Progenitor cell of endocrine pancreas (in vitro differentiated cells): ENCODE data around the gene PCK1. TPM values are rescaled to one million over a fixed set of nuclear protein-coding genes. Genes with fewer than 3 reads are reported as not detected.

Experiments
- DNase-seq: peaks from one replicate; pipeline ENCODE4 v3.0.0; 2021; ENCODE audit warnings: low spot score; ENCODE audit not compliant: unreplicated experiment
- H3K27ac Mint-ChIP-seq: 2 replicates; pipeline ENCODE4 v1.8.0; 2021; ENCODE audit warnings: mild to moderate bottlenecking, moderate library complexity, mixed read lengths
- H3K27me3 Mint-ChIP-seq: 2 replicates; pipeline ENCODE4 v1.8.0; 2021; ENCODE audit warnings: mixed read lengths
- H3K36me3 Mint-ChIP-seq: 2 replicates; pipeline ENCODE4 v1.8.0; 2022; ENCODE audit warnings: mixed read lengths; ENCODE audit not compliant: insufficient read depth
- H3K4me1 Mint-ChIP-seq: 2 replicates; pipeline ENCODE4 v1.8.0; 2021; ENCODE audit warnings: low read depth, mixed read lengths
- H3K4me3 Mint-ChIP-seq: 2 replicates; pipeline ENCODE4 v1.8.0; 2021; ENCODE audit warnings: low read depth, mild to moderate bottlenecking, moderate library complexity, mixed read lengths
- H3K9me3 Mint-ChIP-seq: 2 replicates; pipeline ENCODE4 v1.8.0; 2021; ENCODE audit warnings: low read depth, mixed read lengths
- total RNA-seq: library from RNA; stranded (reverse); gene quantifications from 2 replicates; pipeline ENCODE4 v1.2.1, GENCODE V29; 2021
- TF ChIP-seq, protein P1 (sequence below): fragments of 200-600 bp; sonication (generic); IDR thresholded peaks from one replicate; pipeline ENCODE4 v1.5.0; 2021; ENCODE audit warnings: antibody characterized with exemption, mild to moderate bottlenecking; ENCODE audit not compliant: unreplicated experiment

Gene PCK1
- total RNA-seq, 1 donor from 2014 or later, result not detected

DNA sequence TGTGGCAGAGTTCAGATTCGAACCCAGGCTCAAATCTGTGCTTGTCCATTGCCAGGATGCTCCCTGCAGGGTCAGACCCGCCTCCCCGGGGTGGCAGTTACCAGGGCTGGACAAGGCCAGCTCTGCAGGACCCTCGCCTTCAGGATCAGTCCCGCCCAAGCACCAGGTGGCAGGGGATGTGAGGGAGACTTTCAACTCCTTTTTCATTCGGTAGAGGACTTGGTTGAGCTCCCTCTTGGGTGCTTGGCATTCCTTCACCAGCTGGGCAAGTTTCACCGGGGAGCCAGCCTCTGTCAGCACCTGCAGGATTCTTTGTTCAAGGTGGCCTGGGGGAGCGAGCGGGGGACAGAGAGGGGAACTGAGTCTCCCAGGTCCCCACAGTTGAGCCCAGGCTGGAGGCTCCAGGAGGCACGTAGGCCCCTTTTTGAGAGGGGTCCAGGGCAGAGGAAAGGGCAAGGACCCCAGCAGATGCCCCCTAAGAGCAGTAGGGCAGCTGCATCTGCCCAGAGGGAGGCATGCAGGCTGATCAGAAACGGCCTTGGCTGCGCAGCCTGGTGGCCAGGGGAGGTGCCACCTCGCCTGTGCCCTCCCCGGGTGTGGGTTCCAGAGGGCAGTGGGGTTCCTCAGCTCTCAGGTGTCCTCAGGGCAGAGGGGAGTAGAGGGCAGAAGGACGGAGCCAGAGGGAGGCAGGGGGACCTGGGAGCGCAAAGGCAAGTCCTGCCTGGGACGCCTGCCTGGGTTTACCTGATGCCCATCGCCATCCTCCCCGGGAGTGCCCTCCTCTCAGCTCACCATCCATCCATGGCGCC is 55.4 kb downstream of the PCK1 start:
- Mint-ChIP-seq H3K36me3 (no peaks in the 10 kb centered on the region), H3K9me3 (no peaks in the 10 kb centered on the region), H3K4me3 (no peak overlapping the region), H3K4me1 (no peaks in the 10 kb centered on the region), H3K27ac (no peak overlapping the region), H3K27me3 (peaks cover 23% of the 10 kb centered on the region)
- TF ChIP-seq, protein P1, sequence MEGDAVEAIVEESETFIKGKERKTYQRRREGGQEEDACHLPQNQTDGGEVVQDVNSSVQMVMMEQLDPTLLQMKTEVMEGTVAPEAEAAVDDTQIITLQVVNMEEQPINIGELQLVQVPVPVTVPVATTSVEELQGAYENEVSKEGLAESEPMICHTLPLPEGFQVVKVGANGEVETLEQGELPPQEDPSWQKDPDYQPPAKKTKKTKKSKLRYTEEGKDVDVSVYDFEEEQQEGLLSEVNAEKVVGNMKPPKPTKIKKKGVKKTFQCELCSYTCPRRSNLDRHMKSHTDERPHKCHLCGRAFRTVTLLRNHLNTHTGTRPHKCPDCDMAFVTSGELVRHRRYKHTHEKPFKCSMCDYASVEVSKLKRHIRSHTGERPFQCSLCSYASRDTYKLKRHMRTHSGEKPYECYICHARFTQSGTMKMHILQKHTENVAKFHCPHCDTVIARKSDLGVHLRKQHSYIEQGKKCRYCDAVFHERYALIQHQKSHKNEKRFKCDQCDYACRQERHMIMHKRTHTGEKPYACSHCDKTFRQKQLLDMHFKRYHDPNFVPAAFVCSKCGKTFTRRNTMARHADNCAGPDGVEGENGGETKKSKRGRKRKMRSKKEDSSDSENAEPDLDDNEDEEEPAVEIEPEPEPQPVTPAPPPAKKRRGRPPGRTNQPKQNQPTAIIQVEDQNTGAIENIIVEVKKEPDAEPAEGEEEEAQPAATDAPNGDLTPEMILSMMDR, result no peak
- DNase-seq, result no peak

DNA sequence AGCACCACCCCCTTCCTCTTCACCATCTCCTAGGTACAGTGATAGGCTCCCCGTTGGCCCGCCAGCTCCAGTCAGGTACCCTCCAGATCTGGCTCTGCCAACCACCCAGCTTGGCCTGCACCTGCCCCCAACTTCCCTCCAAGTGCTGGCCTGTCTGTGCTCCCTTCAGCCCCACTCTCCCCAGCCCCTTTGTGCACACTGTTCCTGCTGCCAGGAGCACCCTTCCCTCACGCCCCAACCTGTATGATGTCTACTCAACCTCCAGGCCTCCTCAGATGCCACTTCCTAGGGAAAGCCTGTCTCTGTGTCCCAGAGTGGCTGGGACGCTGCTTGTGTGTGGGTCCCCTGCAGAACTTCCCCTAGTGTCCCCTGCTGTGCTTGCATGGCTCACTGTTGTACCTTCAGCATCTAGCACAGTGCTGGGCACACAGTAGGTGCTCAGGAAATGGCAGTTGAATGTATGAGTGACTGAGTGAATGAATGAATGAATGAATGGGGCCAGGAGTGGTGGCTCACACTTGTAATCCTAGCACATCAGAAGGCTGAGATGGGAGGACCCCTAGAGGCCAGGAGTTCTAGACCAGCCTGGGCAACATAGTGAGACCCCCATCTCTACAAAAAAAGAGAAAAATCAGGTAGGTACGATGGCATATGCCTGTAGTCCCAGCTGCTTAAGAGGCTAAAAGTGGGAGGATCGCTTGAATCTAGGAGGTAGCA is 56.3 kb downstream of the PCK1 start:
- H3K27ac Mint-ChIP-seq, result no peak overlapping the region
- no peaks in the 10 kb centered on the region for H3K36me3 Mint-ChIP-seq
- TF ChIP-seq, protein P1, result no peak
- no peaks in the 10 kb centered on the region for H3K9me3 Mint-ChIP-seq
- peaks cover 23% of the 10 kb centered on the region for H3K27me3 Mint-ChIP-seq
- no peaks in the 10 kb centered on the region for H3K4me1 Mint-ChIP-seq
- no peak for DNase-seq
- no peak overlapping the region for H3K4me3 Mint-ChIP-seq

Other genes with a start within 250 kb of the PCK1 start
- gene SPO11, start 231.3 kb upstream of the PCK1 start, total RNA-seq, result not detected in 2 replicates
- 44.6 and 47.3 TPM in 2 replicates for gene RAE1, start 209.9 kb upstream of the PCK1 start, total RNA-seq
- gene RBM38, start 169.7 kb upstream of the PCK1 start, total RNA-seq, result 21.0 and 24.1 TPM in 2 replicates
- gene CTCFL, start 36.0 kb upstream of the PCK1 start, total RNA-seq, result not detected in 2 replicates
- gene ZBP1, start 59.3 kb downstream of the PCK1 start, total RNA-seq, result not detected in 2 replicates
- 9.1 and 9.2 TPM in 2 replicates for gene PMEPA1, start 148.9 kb downstream of the PCK1 start, total RNA-seq